GM12891 (cell line): ENCODE results near the gene CDS2.

ENCODE experiments used
- PAX5 ChIP-seq: IDR thresholded peaks from 2 replicates; pipeline ENCODE4 v1.6.1; 2011; ENCODE audit warnings: low read length, moderate library complexity, mild to moderate bottlenecking; ENCODE audit not compliant: insufficient read depth, severe bottlenecking
- POLR2A ChIP-seq: IDR thresholded peaks from 2 replicates; pipeline ENCODE4 v1.6.1; 2011; ENCODE audit warnings: low read depth, low read length, control low read depth
- POLR2AphosphoS5 ChIP-seq: IDR thresholded peaks from 2 replicates; pipeline ENCODE4 v1.6.1; 2011; ENCODE audit warnings: low read depth, low read length, control low read depth
- SPI1 ChIP-seq: IDR thresholded peaks from 2 replicates; pipeline ENCODE4 v1.6.1; 2011; ENCODE audit warnings: low read depth, low read length, control low read depth
- TAF1 ChIP-seq: IDR thresholded peaks from 2 replicates; pipeline ENCODE4 v1.6.1; 2011; ENCODE audit warnings: low read depth, low read length, control low read depth

DNA sequence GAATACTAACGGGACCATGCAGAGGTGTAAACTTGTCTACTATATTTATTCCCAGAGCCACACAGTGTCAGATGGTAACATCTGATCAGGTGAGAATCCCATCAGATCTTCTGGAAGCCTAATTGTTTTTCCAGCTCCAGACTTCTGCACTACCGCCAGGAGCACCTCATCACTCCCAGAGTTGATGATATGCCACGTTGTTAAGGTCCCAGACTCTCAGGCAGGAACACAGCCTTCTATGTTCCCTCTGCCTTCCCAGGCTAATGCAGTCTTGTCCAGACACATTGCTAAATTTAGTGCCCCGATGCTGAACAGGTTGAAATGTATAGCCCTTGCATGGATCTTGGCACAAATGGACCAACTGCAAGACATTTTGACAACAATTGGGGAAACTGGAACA, 103.7 kb downstream of the CDS2 start:
- TF ChIP-seq POLR2A = no peak
- TF ChIP-seq TAF1 = no peak
- TF ChIP-seq POLR2AphosphoS5 = no peak
- no peak for TF ChIP-seq PAX5
- TF ChIP-seq SPI1 = no peak
